T-helper 1 cell (primary cell): ENCODE data around the gene LRRFIP1.
A peak's percentile ranks its signal among the peaks of the same experiment; 100 is the strongest.

Experiments used
- DNase-seq, 5 donors: peaks; one replicate each; pipeline ENCODE4 v3.0.0-alpha.2; 2012 to 2020

Gene LRRFIP1

GRCh38 chr2:237642038-237642734, 14.8 kb downstream of the LRRFIP1 start:
- no peak for DNase-seq

GRCh38 chr2:237643066-237643465, 15.7 kb downstream of the LRRFIP1 start:
- no peak for DNase-seq

GRCh38 chr2:237643582-237644380, 16.4 kb downstream of the LRRFIP1 start:
- DNase-seq: no peak

- DNase-seq: no peak
Measured at GRCh38 chr2:237644381-237644703, 17.0 kb downstream of the LRRFIP1 start.

GRCh38 chr2:237645261-237645660, 17.9 kb downstream of the LRRFIP1 start:
- DNase-seq: no peak

- no peak for DNase-seq
Measured at GRCh38 chr2:237647176-237648015, 20.0 kb downstream of the LRRFIP1 start.

GRCh38 chr2:237648016-237648381, 20.6 kb downstream of the LRRFIP1 start:
- no peak for DNase-seq

- no peak for DNase-seq
Measured at GRCh38 chr2:237649541-237650454, 22.4 kb downstream of the LRRFIP1 start.

GRCh38 chr2:237650455-237650850, 23.1 kb downstream of the LRRFIP1 start:
- DNase-seq: no peak

GRCh38 chr2:237651761-237652160, 24.4 kb downstream of the LRRFIP1 start:
- no peak for DNase-seq

GRCh38 chr2:237652181-237652580, 24.8 kb downstream of the LRRFIP1 start:
- no peak for DNase-seq

- DNase-seq: no peak
Measured at GRCh38 chr2:237652854-237653253, 25.5 kb downstream of the LRRFIP1 start.

GRCh38 chr2:237653776-237654558, 26.6 kb downstream of the LRRFIP1 start:
- no peak for DNase-seq

GRCh38 chr2:237657063-237657462, 29.7 kb downstream of the LRRFIP1 start:
- no peak for DNase-seq

- DNase-seq: no peak
Measured at GRCh38 chr2:237660381-237660900, 33.1 kb downstream of the LRRFIP1 start.

GRCh38 chr2:237661270-237661669, 33.9 kb downstream of the LRRFIP1 start:
- no peak for DNase-seq

GRCh38 chr2:237661799-237662328, 34.5 kb downstream of the LRRFIP1 start:
- no peak for DNase-seq

- DNase-seq: peak in 2 of 5 donors; percentile 13 to 29
Measured at GRCh38 chr2:237662671-237663093, 35.3 kb downstream of the LRRFIP1 start.

GRCh38 chr2:237663517-237664110, 36.2 kb downstream of the LRRFIP1 start:
- no peak for DNase-seq

- no peak for DNase-seq
Measured at GRCh38 chr2:237664151-237664550, 36.8 kb downstream of the LRRFIP1 start.
